SK-N-SH treated with all-trans-retinoic acid at 6 μM for 48 hours (cell line): Measurements from ENCODE around the gene TSPAN18.

Experiments
- ATAC-seq: fragments of 200-7000 bp; cut with Tn5 transposase; 3 replicates; pipeline ENCODE4 v1.9.1; 2020; ENCODE audit warnings: mild to moderate bottlenecking, moderate library complexity
- ARNTL ChIP-seq: fragments of 450-650 bp; formaldehyde crosslinking; IDR thresholded peaks from 2 replicates; pipeline ENCODE4 v1.5.0; 2020; ENCODE audit warnings: low read depth, mild to moderate bottlenecking, moderate library complexity, borderline replicate concordance
- BACH2 ChIP-seq: fragments of 250-450 bp; sonication (Bioruptor Pico); IDR thresholded peaks from 2 replicates; pipeline ENCODE4 v1.9.0; 2021; ENCODE audit warnings: mild to moderate bottlenecking, borderline replicate concordance
- CREB5 ChIP-seq: fragments of 250-450 bp; sonication (Bioruptor Pico); IDR thresholded peaks from 2 replicates; pipeline ENCODE4 v1.5.1; 2020; ENCODE audit warnings: low read depth, mild to moderate bottlenecking, moderate library complexity
- CSDC2 ChIP-seq: fragments of 250-450 bp; sonication (Bioruptor Pico); IDR thresholded peaks from 2 replicates; pipeline ENCODE4 v1.5.0; 2020; ENCODE audit warnings: mild to moderate bottlenecking, moderate library complexity
- ESRRG ChIP-seq: fragments of 250-450 bp; sonication (Bioruptor Pico); IDR thresholded peaks from 2 replicates; pipeline ENCODE4 v1.6.1; 2021; ENCODE audit warnings: mild to moderate bottlenecking
- ISL1 ChIP-seq: fragments of 250-450 bp; sonication (Bioruptor Pico); IDR thresholded peaks from 2 replicates; pipeline ENCODE4 v2.1.2; 2022; ENCODE audit warnings: mild to moderate bottlenecking, moderate library complexity
- OSR1 ChIP-seq: fragments of 250-450 bp; sonication (Bioruptor Pico); IDR thresholded peaks from 2 replicates; pipeline ENCODE4 v1.8.0; 2022; ENCODE audit warnings: moderate library complexity, mild to moderate bottlenecking, inconsistent platforms
- PATZ1 ChIP-seq: fragments of 250-450 bp; sonication (Bioruptor Pico); IDR thresholded peaks from 2 replicates; pipeline ENCODE4 v1.8.0; 2020; ENCODE audit warnings: mild to moderate bottlenecking, moderate library complexity, borderline replicate concordance
- PPARA ChIP-seq: fragments of 250-450 bp; sonication (Bioruptor Pico); IDR thresholded peaks from 2 replicates; pipeline ENCODE4 v1.5.0; 2020; ENCODE audit warnings: mild to moderate bottlenecking, borderline replicate concordance
- RARB ChIP-seq: fragments of 250-450 bp; sonication (Bioruptor Pico); IDR thresholded peaks from 2 replicates; pipeline ENCODE4 v1.8.0; 2021; ENCODE audit warnings: mild to moderate bottlenecking, moderate library complexity
- TSHZ2 ChIP-seq: fragments of 250-450 bp; sonication (Bioruptor Pico); IDR thresholded peaks from 2 replicates; pipeline ENCODE4 v1.5.0; 2020; ENCODE audit warnings: mild to moderate bottlenecking, moderate library complexity
- ZC3H10 ChIP-seq: fragments of 250-450 bp; sonication (Bioruptor Pico); IDR thresholded peaks from 2 replicates; pipeline ENCODE4 v1.5.1; 2021; ENCODE audit warnings: mild to moderate bottlenecking, moderate library complexity
- ZFP3 ChIP-seq: fragments of 250-450 bp; sonication (Bioruptor Pico); IDR thresholded peaks from 2 replicates; pipeline ENCODE4 v1.5.0; 2020; ENCODE audit warnings: mild to moderate bottlenecking, moderate library complexity
- ZFP30 ChIP-seq: fragments of 450-650 bp; formaldehyde crosslinking; IDR thresholded peaks from 2 replicates; pipeline ENCODE4 v1.5.0; 2022; ENCODE audit warnings: mild to moderate bottlenecking, moderate library complexity
- ZNF565 ChIP-seq: fragments of 450-650 bp; formaldehyde crosslinking; conservative IDR thresholded peaks from 2 replicates; pipeline ENCODE4 v1.5.0; 2020; ENCODE audit warnings: low read depth, mild to moderate bottlenecking, moderate library complexity
- ZNF8 ChIP-seq: fragments of 450-650 bp; formaldehyde crosslinking; IDR thresholded peaks from 2 replicates; pipeline ENCODE4 v1.5.0; 2020; ENCODE audit warnings: mild to moderate bottlenecking, moderate library complexity
- TF ChIP-seq, protein P1 (sequence below): fragments of 250-450 bp; sonication (Bioruptor Pico); IDR thresholded peaks from 2 replicates; pipeline ENCODE4 v1.5.1; 2021; ENCODE audit warnings: mild to moderate bottlenecking, moderate library complexity
- TF ChIP-seq, protein P2 (sequence below): fragments of 250-450 bp; sonication (Bioruptor Pico); IDR thresholded peaks from 2 replicates; pipeline ENCODE4 v1.8.0; 2021; ENCODE audit warnings: low read depth, mild to moderate bottlenecking, moderate library complexity, borderline replicate concordance

The TSPAN18 gene

DNA sequence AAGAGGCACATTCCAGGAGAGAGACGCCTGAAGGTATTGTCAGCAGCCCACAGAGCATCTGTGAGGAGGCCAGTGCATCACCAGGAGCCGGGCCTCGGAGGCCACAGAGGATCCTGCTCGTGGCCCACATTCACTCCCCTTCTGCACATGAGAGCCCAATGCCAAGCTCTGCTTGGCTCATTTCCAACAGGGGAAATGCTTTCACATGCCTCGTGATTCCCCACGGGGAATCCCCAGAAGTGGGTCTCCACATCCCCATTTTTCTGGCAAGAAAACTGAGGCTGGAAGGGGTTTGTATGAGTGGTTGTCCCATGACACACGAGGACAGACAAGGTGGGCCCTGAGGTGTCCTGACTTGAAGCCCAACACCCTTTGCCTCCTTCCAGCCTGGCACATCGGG is 189.6 kb downstream of the TSPAN18 start:
- TF ChIP-seq ZFP30 (CRISPR knock-in tag) (no peak), ZC3H10 (no peak), CSDC2 (CRISPR knock-in tag) (no peak), OSR1 (CRISPR knock-in tag) (no peak), ZNF8 (CRISPR knock-in tag) (no peak), ZNF565 (CRISPR knock-in tag) (no peak), ESRRG (CRISPR knock-in tag) (no peak), TSHZ2 (CRISPR knock-in tag) (no peak), BACH2 (CRISPR knock-in tag) (no peak), ZFP3 (no peak), RARB (CRISPR knock-in tag) (no peak)
- TF ChIP-seq, protein P1, sequence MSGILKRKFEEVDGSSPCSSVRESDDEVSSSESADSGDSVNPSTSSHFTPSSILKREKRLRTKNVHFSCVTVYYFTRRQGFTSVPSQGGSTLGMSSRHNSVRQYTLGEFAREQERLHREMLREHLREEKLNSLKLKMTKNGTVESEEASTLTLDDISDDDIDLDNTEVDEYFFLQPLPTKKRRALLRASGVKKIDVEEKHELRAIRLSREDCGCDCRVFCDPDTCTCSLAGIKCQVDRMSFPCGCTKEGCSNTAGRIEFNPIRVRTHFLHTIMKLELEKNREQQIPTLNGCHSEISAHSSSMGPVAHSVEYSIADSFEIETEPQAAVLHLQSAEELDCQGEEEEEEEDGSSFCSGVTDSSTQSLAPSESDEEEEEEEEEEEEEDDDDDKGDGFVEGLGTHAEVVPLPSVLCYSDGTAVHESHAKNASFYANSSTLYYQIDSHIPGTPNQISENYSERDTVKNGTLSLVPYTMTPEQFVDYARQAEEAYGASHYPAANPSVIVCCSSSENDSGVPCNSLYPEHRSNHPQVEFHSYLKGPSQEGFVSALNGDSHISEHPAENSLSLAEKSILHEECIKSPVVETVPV = no peak

DNA sequence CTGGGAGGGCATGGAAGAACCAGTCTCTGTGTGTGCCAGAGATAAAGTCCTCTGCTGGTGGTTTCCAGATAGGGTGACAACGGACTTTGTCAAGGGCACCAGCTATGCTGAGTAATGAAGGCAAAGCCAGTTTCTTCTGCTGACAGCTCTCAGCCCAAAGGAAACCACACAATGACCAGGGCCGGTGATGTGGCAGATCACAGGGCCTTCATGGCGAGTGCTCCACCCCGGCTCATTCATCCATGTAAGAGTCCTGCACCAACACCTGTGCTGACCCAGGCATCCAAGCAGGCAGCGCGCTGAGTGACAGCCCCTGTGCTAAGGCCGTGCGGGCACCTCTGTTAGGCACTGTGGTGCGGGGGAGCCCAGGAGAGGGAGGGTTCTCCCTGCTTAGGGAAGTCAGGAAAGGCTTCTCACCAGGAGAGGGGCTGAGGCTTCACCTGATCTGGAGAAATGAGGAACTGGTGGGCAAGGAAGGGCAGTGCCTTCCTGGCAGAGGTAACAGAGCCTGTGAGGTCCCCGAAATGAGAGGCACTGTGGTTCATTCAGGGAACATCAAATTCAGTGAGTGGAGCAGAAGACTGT is 190.1 kb downstream of the TSPAN18 start:
- no peak for ATAC-seq
- no peak for TF ChIP-seq BACH2 (CRISPR knock-in tag)
- no peak for TF ChIP-seq ZNF565 (CRISPR knock-in tag)
- TF ChIP-seq, protein P1 = no peak
- TF ChIP-seq, protein P2, sequence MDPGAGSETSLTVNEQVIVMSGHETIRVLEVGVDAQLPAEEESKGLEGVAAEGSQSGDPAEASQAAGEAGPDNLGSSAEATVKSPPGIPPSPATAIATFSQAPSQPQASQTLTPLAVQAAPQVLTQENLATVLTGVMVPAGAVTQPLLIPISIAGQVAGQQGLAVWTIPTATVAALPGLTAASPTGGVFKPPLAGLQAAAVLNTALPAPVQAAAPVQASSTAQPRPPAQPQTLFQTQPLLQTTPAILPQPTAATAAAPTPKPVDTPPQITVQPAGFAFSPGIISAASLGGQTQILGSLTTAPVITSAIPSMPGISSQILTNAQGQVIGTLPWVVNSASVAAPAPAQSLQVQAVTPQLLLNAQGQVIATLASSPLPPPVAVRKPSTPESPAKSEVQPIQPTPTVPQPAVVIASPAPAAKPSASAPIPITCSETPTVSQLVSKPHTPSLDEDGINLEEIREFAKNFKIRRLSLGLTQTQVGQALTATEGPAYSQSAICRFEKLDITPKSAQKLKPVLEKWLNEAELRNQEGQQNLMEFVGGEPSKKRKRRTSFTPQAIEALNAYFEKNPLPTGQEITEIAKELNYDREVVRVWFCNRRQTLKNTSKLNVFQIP (CRISPR knock-in tag) = no peak

More for the DNA sequence above, 189.6 kb downstream of the TSPAN18 start:
- no peak for ATAC-seq

GRCh38 chr11:44917741-44918140 is 191.0 kb downstream of the TSPAN18 start:
- TF ChIP-seq, protein P2 (CRISPR knock-in tag) = no peak
- TF ChIP-seq ZFP3 (no peak), ZC3H10 (no peak), TSHZ2 (CRISPR knock-in tag) (no peak), ZNF565 (CRISPR knock-in tag) (no peak), CREB5 (CRISPR knock-in tag) (no peak), ZFP30 (CRISPR knock-in tag) (no peak), ISL1 (CRISPR knock-in tag) (no peak), PATZ1 (CRISPR knock-in tag) (no peak), ZNF8 (CRISPR knock-in tag) (no peak), BACH2 (CRISPR knock-in tag) (no peak), PPARA (no peak), ARNTL (CRISPR knock-in tag) (no peak)
- TF ChIP-seq, protein P1 = no peak
- TF ChIP-seq, all 23 proteins: peak for 0
- no peak for ATAC-seq
